ENCODE data around the gene TMEM176A. TPM values are rescaled to one million over a fixed set of nuclear protein-coding genes. Genes with fewer than 3 reads are reported as not detected.

Gene TMEM176A, protein sequence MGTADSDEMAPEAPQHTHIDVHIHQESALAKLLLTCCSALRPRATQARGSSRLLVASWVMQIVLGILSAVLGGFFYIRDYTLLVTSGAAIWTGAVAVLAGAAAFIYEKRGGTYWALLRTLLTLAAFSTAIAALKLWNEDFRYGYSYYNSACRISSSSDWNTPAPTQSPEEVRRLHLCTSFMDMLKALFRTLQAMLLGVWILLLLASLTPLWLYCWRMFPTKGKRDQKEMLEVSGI
- total RNA-seq = not detected in 2 replicates

DNA sequence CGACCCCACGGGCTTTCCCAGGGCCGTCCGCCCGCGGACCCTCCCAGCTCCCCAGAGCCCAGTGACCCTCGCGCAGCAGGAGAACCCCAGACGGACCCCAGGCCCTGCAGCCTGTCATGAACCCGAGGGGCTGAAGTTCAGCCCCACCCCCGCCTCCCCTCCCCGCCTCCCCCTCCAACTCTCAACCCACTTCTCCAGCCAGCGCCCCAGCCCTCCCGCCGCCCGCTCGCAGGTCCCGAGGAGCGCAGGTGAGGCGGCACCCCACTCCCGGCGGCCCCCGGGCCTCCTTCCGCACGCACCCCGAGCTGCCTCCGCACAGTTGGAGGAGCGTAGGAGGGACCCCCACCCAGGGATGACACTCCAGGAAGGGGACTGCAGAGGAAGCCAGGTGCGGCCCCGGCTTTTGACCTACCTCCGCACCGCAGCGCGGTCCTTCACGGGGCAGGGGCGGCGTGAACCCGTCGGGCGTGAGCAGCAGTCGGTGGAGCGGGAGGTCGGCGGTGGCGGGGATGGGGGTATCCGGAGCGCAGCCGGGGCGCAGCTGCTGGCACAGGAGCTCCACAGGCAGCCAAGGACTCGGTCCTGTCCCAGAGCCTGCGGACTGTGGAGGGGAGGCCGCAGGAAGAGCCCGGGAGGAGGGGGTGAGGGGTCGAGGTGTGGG is at the start of gene TMEM176A:
Gene TMEM176A (plus strand): TSS at position 189 of the 661 bp plus-strand sequence. CDS start 782 bp downstream, outside the sequence.
- H3K9me3 Mint-ChIP-seq = peaks cover 12% of the 10 kb centered on the region
- TF ChIP-seq, protein P1, sequence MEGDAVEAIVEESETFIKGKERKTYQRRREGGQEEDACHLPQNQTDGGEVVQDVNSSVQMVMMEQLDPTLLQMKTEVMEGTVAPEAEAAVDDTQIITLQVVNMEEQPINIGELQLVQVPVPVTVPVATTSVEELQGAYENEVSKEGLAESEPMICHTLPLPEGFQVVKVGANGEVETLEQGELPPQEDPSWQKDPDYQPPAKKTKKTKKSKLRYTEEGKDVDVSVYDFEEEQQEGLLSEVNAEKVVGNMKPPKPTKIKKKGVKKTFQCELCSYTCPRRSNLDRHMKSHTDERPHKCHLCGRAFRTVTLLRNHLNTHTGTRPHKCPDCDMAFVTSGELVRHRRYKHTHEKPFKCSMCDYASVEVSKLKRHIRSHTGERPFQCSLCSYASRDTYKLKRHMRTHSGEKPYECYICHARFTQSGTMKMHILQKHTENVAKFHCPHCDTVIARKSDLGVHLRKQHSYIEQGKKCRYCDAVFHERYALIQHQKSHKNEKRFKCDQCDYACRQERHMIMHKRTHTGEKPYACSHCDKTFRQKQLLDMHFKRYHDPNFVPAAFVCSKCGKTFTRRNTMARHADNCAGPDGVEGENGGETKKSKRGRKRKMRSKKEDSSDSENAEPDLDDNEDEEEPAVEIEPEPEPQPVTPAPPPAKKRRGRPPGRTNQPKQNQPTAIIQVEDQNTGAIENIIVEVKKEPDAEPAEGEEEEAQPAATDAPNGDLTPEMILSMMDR (IDR thresholded peaks at IDR 0.05) = no peak
- CTCF ChIA-PET = no interaction called here
- H3K36me3 Mint-ChIP-seq (ENCODE audit: low read depth) = no peaks in the 10 kb centered on the region
- H3K4me3 Mint-ChIP-seq = no peak within 1 kb of the TSS
- H3K27me3 Mint-ChIP-seq = peaks cover 42% of the 10 kb centered on the region
- no peak for ATAC-seq (ENCODE audit: low read depth)
- intact Hi-C loops (cut with micrococcal nuclease) = no loop called here
- no peak for DNase-seq
- POLR2A ChIA-PET = no interaction called here
- peaks cover 5% of the 10 kb centered on the region for H3K4me1 Mint-ChIP-seq
- H3K27ac Mint-ChIP-seq = no peak within 1 kb of the TSS

DNA sequence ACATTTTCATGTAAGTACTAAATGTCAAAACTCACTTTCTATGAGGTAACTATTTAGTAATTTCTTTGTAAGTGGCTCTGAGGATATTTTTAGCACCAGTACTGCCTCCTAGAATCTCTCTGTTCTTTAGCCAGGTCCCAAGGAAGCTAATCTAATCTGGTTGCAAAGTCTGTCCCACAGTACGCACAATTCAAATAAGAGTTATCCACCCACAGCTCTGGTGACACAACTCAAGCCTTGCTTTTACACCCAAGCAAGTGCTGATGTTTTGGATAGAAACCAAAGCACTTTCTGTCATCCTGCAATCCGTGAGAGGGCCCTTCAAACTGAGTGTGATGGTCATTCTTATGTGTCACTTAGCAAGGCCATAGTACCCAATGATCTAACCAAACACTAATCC is 48.9 kb upstream of the TMEM176A start:
- intact Hi-C loops (cut with micrococcal nuclease) = loop anchor here (10.0 kb wide), 1 partner anchor 397 kb away; no protein-coding TSS in a partner anchor
- ChIA-PET CTCF (interaction anchor here (0.7 kb wide), 1 partner anchor 16 kb away, joined by 3 read pairs; no protein-coding TSS in a partner anchor), POLR2A (interaction anchor here (0.5 kb wide), 1 partner anchor 64 kb away, joined by 5 read pairs; no protein-coding TSS in a partner anchor)
- Mint-ChIP-seq H3K9me3 (no peaks in the 10 kb centered on the region), H3K27ac (no peak overlapping the region), H3K27me3 (peaks cover 11% of the 10 kb centered on the region), H3K4me3 (no peak overlapping the region), H3K4me1 (peaks cover 4% of the 10 kb centered on the region), H3K36me3 (ENCODE audit: low read depth) (no peaks in the 10 kb centered on the region)
- TF ChIP-seq, protein P1 (IDR thresholded peaks at IDR 0.05) = no peak
- ATAC-seq (ENCODE audit: low read depth) (no peak), DNase-seq (no peak)

DNA sequence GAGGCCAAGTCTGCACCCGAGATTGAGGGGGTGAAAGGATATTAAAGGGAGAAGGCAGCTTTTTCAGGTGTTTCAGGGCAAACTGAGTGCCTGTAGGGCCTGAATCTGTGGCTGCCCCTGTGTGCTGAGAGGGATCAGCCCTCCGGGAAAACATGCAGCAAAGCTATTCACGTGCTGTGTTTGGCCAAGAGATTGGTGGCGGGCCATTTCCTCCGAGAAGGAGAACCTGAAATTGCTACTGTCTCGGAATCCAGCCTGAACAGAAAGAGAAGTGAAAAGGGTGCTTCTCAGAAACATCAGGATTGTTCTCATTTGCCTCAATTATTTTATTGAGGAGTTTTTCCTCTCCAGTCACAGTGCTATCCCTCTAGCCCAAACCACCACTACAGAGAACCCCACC is 47.3 kb upstream of the TMEM176A start:
- CTCF ChIA-PET = no interaction called here
- peaks cover 4% of the 10 kb centered on the region for H3K4me1 Mint-ChIP-seq

DNA sequence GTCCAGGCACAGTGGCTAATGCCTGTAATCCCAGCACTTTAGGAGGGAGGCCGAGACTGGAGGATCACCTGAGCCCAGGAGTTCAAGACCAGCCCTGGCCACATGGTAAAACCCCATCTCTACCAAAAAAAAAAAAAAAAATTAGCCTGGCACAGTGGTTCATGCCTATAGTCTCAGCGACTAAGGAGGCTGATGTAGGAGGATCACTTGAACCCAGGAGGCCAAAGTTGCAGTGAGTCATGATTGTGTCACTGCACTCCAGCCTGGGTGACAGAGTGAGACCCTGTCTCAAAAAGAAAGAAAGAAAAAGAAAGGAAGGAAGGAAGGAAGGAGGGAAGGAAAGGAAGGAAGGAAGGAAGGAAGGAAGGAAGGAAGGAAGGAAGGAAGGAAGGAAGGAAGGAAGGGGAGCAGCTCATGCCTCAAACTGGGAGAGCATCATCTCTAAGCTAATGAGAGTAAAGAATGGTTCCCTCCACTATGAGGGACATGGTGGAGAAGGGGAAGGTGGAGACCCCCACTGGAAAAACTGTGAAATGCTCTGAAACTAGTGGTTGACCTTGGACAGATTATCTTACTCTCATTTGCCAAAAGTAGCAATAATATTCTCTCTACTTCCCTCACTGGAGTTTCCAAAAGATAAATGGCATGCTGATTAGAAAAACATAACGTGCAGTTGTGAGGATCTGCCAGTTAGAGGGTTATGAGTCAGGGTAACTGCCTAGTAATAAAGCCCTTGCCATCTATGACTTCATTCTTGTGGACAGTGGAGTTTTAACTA is 46.6 kb upstream of the TMEM176A start:
- peaks cover 11% of the 10 kb centered on the region for H3K27me3 Mint-ChIP-seq
- H3K9me3 Mint-ChIP-seq = no peaks in the 10 kb centered on the region
- DNase-seq = no peak
- H3K27ac Mint-ChIP-seq = no peak overlapping the region
- peaks cover 4% of the 10 kb centered on the region for H3K4me1 Mint-ChIP-seq
- ATAC-seq (ENCODE audit: low read depth) = no peak
- ChIA-PET POLR2A (no interaction called here), CTCF (interaction anchor here (0.7 to 1.5 kb wide), 2 partner anchors 305 to 469 kb away, joined by 3 to 4 read pairs; no protein-coding TSS in a partner anchor)
- no peak overlapping the region for H3K4me3 Mint-ChIP-seq
- TF ChIP-seq, protein P1 (IDR thresholded peaks at IDR 0.05) = no peak
- no peaks in the 10 kb centered on the region for H3K36me3 Mint-ChIP-seq (ENCODE audit: low read depth)
- intact Hi-C loops (cut with micrococcal nuclease) = loop anchor here (10.0 kb wide), 1 partner anchor 399 kb away; no protein-coding TSS in a partner anchor

More for the DNA sequence above, 47.3 kb upstream of the TMEM176A start:
- intact Hi-C loops (cut with micrococcal nuclease) = loop anchor here (10.0 kb wide), 1 partner anchor 398 kb away; no protein-coding TSS in a partner anchor
- H3K4me3 Mint-ChIP-seq = no peak overlapping the region
- no peak for DNase-seq
- no peak overlapping the region for H3K27ac Mint-ChIP-seq
- TF ChIP-seq, protein P1 (IDR thresholded peaks at IDR 0.05) = no peak
- POLR2A ChIA-PET = no interaction called here
- H3K9me3 Mint-ChIP-seq = no peaks in the 10 kb centered on the region
- ATAC-seq (ENCODE audit: low read depth) = no peak
- peaks cover 11% of the 10 kb centered on the region for H3K27me3 Mint-ChIP-seq
- H3K36me3 Mint-ChIP-seq (ENCODE audit: low read depth) = no peaks in the 10 kb centered on the region
